Measurements from ENCODE around the gene ACTR3C. TPM values are rescaled to one million over a fixed set of nuclear protein-coding genes. Genes with fewer than 3 reads are reported as not detected.
A peak's percentile ranks its signal among the peaks of the same experiment; 100 is the strongest.
"Not testable (repeated sequence)": the region's sequence is repeated elsewhere in the genome, so short reads cannot be mapped to it uniquely, and the experiment has no call there.

Gene ACTR3C
- total RNA-seq, 4 donors from 2014 or later, result 0.27 to 2.7 (median 1.1) TPM; not detected in 1

DNA sequence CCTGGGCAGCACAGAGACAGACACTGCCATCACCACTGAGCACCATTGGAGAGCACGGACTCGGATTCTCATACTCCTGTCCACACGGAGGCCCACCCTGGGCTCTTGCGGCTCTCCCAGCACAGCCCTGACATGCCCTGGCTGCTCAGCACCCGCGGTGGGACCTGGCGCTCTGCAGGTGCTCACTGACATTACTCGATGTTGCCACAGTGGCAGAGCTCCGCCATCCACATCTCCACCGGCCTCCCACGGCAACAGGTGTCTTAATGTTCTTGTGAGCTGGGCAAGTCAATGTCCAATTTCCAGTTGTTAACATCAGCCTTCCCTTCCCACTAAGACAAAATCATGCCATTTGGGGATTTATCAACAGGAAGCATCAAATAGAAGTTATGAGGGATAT is 45.0 kb downstream of the ACTR3C start:
- H3K27ac ChIP-seq; H3K9me3 ChIP-seq; intact Hi-C loops (cut with DNase I; ENCODE audit: low total_unique reads); ATAC-seq; H3K4me3 ChIP-seq; DNase-seq; H3K4me1 ChIP-seq; H3K27me3 ChIP-seq; H3K36me3 ChIP-seq: not testable (repeated sequence)
- in situ Hi-C loops (cut with MboI; ENCODE audit: low sequenced_read_pairs in 4 of 4), result loop anchor here in 2 of 4 donors (25.0 kb wide), 1 partner anchor 134 kb away; a partner anchor contains a TSS

DNA sequence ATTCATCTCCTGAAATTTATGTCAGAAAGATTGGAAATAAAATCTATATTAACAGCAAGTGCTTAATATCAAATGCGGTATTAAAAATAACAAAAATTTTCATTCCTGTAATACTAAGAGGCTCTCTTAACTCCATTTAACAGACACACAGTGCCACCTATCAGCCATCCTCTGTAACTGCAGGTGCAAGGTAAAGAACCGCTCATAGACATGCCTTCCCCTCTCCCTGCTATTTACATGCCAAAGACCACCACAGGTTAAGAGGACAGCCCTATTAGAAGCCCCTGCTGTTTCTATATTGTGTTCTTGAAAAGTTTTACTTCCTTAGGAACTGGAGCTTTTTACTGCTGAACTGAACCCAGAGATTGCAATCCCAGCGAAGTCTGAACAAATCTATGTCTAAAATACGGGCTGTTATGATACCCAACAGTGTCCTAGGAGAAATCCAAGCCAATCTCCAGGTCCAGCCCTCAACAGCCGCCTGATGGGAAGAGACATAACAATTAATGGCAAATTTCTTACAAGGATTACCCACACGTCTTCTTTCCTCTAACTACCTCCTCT is 47.1 kb downstream of the ACTR3C start:
- DNase-seq; H3K27ac ChIP-seq; H3K4me3 ChIP-seq; H3K4me1 ChIP-seq; H3K27me3 ChIP-seq; H3K36me3 ChIP-seq; H3K9me3 ChIP-seq; intact Hi-C loops (cut with DNase I; ENCODE audit: low total_unique reads): not testable (repeated sequence)
- TF ChIP-seq, protein P1, sequence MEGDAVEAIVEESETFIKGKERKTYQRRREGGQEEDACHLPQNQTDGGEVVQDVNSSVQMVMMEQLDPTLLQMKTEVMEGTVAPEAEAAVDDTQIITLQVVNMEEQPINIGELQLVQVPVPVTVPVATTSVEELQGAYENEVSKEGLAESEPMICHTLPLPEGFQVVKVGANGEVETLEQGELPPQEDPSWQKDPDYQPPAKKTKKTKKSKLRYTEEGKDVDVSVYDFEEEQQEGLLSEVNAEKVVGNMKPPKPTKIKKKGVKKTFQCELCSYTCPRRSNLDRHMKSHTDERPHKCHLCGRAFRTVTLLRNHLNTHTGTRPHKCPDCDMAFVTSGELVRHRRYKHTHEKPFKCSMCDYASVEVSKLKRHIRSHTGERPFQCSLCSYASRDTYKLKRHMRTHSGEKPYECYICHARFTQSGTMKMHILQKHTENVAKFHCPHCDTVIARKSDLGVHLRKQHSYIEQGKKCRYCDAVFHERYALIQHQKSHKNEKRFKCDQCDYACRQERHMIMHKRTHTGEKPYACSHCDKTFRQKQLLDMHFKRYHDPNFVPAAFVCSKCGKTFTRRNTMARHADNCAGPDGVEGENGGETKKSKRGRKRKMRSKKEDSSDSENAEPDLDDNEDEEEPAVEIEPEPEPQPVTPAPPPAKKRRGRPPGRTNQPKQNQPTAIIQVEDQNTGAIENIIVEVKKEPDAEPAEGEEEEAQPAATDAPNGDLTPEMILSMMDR (IDR thresholded peaks at IDR 0.05 in 4 of 5, conservative IDR thresholded peaks at IDR 0.05 in 1 of 5), result peak; percentile 36 to 71 (median 59)
- peak; percentile 51 to 65 for ATAC-seq
- in situ Hi-C loops (cut with MboI; ENCODE audit: low sequenced_read_pairs in 4 of 4), result loop anchor here in 2 of 4 donors (25.0 kb wide), 1 partner anchor 136 kb away; a partner anchor contains a TSS

DNA sequence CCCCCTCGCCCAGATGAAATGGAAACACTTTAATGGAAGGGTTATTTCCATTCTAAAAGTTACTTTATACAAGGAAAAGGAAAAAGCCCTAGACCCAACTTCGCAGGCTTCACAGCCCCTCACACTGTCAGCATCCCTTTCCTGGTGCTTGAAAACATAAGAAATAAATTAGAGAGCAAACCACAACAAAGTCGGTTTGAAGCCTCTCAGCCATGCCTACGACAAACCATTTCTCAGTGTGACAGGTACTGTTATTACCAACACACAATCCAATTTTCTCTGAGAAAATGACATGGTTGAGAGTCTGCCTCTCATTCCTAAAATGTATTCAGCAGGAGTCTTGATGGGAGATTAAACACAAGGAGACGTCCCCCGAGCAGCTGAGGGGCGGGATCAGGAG is 51.4 kb downstream of the ACTR3C start:
- H3K4me3 ChIP-seq; DNase-seq; H3K9me3 ChIP-seq; H3K27ac ChIP-seq; in situ Hi-C loops (cut with MboI; ENCODE audit: low sequenced_read_pairs in 4 of 4); H3K36me3 ChIP-seq; H3K27me3 ChIP-seq; ATAC-seq; H3K4me1 ChIP-seq; intact Hi-C loops (cut with DNase I; ENCODE audit: low total_unique reads): not testable (repeated sequence)

DNA sequence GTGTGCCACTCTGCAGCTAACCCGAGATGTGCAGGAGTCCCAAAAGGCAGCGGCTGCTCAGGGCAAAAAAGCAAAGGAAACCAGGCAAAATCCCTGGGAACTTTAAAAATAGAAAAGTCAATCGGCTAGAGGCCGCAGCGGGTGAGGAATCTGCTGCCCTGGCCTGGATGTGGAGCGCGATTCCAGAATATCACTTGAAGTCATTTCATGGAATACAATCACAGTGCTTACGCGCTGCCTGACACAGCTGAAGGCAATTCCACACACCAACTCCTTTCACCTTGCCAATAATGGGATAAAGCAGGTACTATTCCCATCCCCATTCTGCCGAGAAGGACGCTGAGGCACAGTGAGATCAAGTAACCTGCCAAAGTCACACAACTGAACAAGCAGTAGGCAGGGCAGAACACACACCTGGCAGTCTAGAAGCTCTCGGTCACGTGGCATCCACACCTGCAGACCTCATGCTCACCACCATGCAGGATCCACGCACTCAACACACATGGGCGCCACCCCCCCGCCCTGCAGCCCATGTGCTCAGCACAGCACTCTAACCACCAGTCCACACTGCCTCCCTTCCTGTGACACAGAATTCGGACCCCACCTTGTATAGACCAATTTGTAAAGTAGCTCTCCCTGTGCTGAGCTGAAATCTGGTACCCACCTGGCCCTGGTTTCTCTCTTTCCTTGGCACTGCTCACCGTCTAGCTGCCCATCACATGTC is 53.1 kb downstream of the ACTR3C start:
- H3K27ac ChIP-seq; H3K4me3 ChIP-seq; H3K4me1 ChIP-seq; intact Hi-C loops (cut with DNase I; ENCODE audit: low total_unique reads); H3K27me3 ChIP-seq; H3K9me3 ChIP-seq; in situ Hi-C loops (cut with MboI; ENCODE audit: low sequenced_read_pairs in 4 of 4); DNase-seq; H3K36me3 ChIP-seq: not testable (repeated sequence)
- peak in 1 of 2 donors; percentile 39 for ATAC-seq

DNA sequence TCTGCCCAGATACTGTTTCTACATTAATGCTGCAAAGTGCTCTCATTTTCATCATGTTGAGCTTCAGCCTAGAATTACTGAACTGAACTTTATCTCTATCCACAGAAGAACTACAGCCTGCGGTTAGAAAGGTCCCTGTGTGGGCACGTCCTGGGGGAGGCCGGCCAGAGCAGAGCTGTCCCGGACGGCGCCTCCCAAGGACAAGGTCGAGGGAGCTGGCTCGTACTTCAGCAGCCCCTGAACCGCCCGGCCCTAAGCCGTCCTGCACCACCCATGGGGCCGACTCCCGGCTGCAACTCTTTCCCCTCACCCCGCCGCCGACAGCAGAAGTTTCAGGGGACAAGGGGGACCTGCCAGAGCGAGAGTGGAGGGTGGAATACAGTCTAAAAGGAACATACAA is 54.5 kb downstream of the ACTR3C start:
- H3K36me3 ChIP-seq; intact Hi-C loops (cut with DNase I; ENCODE audit: low total_unique reads); H3K9me3 ChIP-seq; in situ Hi-C loops (cut with MboI; ENCODE audit: low sequenced_read_pairs in 4 of 4); H3K27me3 ChIP-seq; ATAC-seq; DNase-seq; H3K4me3 ChIP-seq; H3K4me1 ChIP-seq; H3K27ac ChIP-seq: not testable (repeated sequence)

DNA sequence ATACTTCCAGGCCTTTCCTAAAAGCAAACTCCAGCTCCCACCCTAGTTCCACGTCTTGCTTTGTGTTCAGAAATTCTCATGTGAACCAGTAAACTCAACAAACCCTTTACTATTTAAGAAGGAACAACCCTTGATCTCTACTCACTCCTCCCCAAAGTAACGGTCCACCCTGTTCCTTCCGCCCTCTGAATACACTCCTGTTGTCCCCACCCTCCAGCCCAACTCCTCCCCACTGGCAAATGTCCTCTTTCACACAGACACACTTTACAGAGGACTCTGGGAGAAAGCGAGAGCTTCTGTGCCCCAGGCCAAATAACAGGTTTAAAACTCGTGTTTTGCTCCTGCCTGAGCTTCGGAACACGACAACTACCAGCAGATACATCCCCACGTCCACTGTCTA is 55.1 kb downstream of the ACTR3C start:
- H3K9me3 ChIP-seq; DNase-seq; H3K27ac ChIP-seq; intact Hi-C loops (cut with DNase I; ENCODE audit: low total_unique reads); ATAC-seq; H3K36me3 ChIP-seq; H3K4me1 ChIP-seq; H3K4me3 ChIP-seq; H3K27me3 ChIP-seq; in situ Hi-C loops (cut with MboI; ENCODE audit: low sequenced_read_pairs in 4 of 4): not testable (repeated sequence)

DNA sequence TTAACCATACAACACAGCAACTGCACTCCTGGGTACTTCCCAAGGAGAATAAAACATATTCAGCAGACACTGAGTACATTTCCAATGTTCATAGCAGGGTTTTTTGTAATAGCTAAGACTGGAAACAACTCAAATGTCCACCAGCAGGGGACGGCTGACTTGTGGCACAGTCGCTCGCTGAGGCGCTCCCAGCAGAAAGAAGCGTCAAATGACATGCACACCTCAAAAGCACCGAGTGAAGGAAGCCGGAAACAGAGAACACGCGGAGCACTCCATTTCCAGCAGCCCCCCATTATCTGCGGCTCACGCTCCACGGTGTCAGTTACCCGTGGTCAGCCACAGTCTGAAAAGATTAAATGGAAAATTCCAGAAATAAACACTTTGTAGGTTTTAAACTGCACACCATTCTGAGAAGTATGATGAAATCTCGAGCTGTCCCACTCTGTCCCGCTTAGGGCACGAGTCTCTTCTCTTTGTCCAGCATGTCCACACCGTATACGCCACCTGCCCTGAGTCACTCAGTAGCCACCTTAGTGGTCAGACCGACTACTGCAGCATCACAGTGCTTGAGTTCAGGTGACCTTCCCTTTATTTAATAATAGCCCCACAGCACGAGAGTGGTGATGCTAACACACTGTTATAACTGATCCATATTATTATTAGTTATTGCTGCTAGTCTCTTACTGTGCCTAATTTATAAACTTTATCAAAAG is 56.2 kb downstream of the ACTR3C start:
- H3K27ac ChIP-seq; H3K36me3 ChIP-seq; H3K4me1 ChIP-seq; in situ Hi-C loops (cut with MboI; ENCODE audit: low sequenced_read_pairs in 4 of 4); H3K9me3 ChIP-seq; H3K27me3 ChIP-seq; ATAC-seq; H3K4me3 ChIP-seq; DNase-seq; intact Hi-C loops (cut with DNase I; ENCODE audit: low total_unique reads): not testable (repeated sequence)

DNA sequence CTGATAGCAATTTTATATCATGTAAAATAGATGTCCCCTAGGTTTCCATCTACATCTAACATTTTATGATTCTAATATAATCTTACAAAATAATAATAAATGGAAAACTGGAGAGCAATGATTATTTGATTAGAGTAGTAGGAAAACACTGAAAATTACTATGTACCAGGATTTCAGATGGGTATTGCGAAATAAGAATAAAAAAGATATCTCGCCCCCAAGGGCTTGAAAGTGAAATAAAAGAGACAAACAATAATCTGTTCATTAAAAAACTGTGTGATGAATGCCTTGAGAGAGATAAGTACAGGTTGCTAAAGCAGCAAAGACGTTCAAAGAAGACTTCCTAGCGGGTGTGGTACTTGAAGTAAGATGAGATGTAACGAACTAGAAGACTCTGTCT is 60.7 kb downstream of the ACTR3C start:
- H3K4me1 ChIP-seq; intact Hi-C loops (cut with DNase I; ENCODE audit: low total_unique reads); H3K4me3 ChIP-seq; H3K27ac ChIP-seq; H3K9me3 ChIP-seq; H3K27me3 ChIP-seq; ATAC-seq; in situ Hi-C loops (cut with MboI; ENCODE audit: low sequenced_read_pairs in 4 of 4); DNase-seq; H3K36me3 ChIP-seq: not testable (repeated sequence)

DNA sequence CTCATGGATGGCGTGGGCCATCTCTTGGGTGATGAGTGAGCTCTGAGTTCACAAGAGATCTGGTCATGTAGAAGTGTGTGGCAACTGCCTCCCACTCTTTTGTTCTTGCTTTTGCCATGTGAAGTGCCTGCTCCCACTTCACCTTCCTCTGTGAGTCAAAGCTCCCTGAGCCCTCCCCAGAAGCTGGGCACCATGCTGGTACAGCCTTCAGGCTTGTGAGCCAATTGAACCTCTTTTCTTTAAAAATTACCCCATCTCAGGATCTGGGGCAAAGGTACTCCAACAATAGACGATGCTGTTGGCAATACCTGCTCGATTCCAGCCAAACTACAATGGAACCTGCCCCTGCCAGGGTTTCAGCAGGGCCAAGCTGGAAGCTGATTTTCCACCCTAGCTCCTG is 75.6 kb downstream of the ACTR3C start:
- intact Hi-C loops (cut with DNase I; ENCODE audit: low total_unique reads); in situ Hi-C loops (cut with MboI; ENCODE audit: low sequenced_read_pairs in 4 of 4); H3K9me3 ChIP-seq; H3K27me3 ChIP-seq; H3K4me1 ChIP-seq; ATAC-seq; H3K36me3 ChIP-seq; H3K27ac ChIP-seq; DNase-seq; H3K4me3 ChIP-seq: not testable (repeated sequence)

DNA sequence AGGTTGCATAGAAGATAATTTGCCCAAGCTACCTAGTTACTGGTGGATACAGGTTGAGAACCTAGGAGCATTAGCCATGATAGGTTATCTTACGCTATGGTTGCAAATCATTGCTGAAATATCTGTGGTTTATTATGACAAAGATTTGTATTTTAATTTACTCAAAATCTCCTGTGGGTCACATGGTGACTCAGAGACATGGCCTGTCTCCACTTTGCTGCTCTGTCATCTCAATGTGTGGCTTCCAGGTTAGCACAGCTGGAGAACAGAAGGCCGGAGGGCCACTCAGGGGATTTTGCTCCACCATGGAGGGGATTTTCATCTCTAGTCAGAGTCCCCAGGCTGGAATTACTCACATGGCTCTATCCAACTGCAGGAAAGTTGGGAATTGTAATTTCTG is 78.1 kb downstream of the ACTR3C start:
- H3K9me3 ChIP-seq; ATAC-seq; H3K27ac ChIP-seq; H3K27me3 ChIP-seq; H3K4me3 ChIP-seq; H3K4me1 ChIP-seq; DNase-seq; intact Hi-C loops (cut with DNase I; ENCODE audit: low total_unique reads); H3K36me3 ChIP-seq; in situ Hi-C loops (cut with MboI; ENCODE audit: low sequenced_read_pairs in 4 of 4): not testable (repeated sequence)

DNA sequence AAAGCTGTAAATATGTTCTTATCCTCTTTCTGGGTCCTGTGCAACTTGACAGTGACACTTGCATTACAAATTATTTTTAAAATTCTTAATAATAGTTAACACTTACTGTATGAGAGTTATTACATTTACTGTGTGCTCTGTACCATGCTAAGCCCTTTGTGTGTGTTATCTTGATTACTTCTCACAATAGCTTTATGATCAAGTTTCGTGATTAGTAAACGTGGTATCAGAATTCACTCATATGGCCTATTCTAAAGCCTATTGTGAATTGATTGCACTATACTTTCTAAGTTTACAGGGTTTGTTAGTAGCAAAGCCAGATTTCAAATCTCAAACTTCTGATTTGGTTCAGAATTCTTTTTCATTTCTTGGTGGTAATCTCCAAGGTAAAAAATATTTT is 80.4 kb downstream of the ACTR3C start:
- ATAC-seq; intact Hi-C loops (cut with DNase I; ENCODE audit: low total_unique reads): not testable (repeated sequence)

More for the DNA sequence above, 80.4 kb downstream of the ACTR3C start:
- H3K27ac ChIP-seq; H3K9me3 ChIP-seq; H3K27me3 ChIP-seq; in situ Hi-C loops (cut with MboI; ENCODE audit: low sequenced_read_pairs in 4 of 4); H3K4me1 ChIP-seq; H3K4me3 ChIP-seq; DNase-seq; H3K36me3 ChIP-seq: not testable (repeated sequence)
